T-helper 17 cell (primary cell): ENCODE data around the gene NEMP1. TPM values are rescaled to one million over a fixed set of nuclear protein-coding genes. Genes with fewer than 3 reads are reported as not detected.
"Not testable (repeated sequence)": the region's sequence is repeated elsewhere in the genome, so short reads cannot be mapped to it uniquely, and the experiment has no call there.

Experiments used
- ATAC-seq: fragments of 150-1000 bp; cut with Tn5 transposase; 2 replicates; pipeline ENCODE4 v1.10.0; 2021; ENCODE audit warnings: mild to moderate bottlenecking, moderate library complexity
- DNase-seq, 3 donors: peaks; one replicate each; pipeline versions ENCODE4 v3.0.0 to v3.0.0-alpha.2; 2020 to 2021
- H3K9me3 ChIP-seq: one replicate; pipeline ENCODE4 v1.7.0; 2013; ENCODE audit warnings: low read length, mild to moderate bottlenecking; ENCODE audit not compliant: control insufficient read depth, poor library complexity, severe bottlenecking
- H3K27ac Mint-ChIP-seq: one replicate; pipeline ENCODE4 v1.8.0; 2022; ENCODE audit warnings: mild to moderate bottlenecking, moderate library complexity, mixed read lengths
- H3K27me3 Mint-ChIP-seq: one replicate; pipeline ENCODE4 v1.8.0; 2022; ENCODE audit warnings: mixed read lengths
- H3K36me3 Mint-ChIP-seq: one replicate; pipeline ENCODE4 v1.8.0; 2022; ENCODE audit warnings: low read depth, mixed read lengths
- H3K4me1 Mint-ChIP-seq: one replicate; pipeline ENCODE4 v1.8.0; 2022; ENCODE audit warnings: mild to moderate bottlenecking, mixed read lengths
- H3K4me3 Mint-ChIP-seq: one replicate; pipeline ENCODE4 v1.8.0; 2022; ENCODE audit warnings: mild to moderate bottlenecking, moderate library complexity, mixed read lengths
- total RNA-seq, 4 donors: library from RNA in 2 of 4; stranded (reverse) in 2 of 4; gene quantifications; one replicate each; pipeline ENCODE4 v1.2.3 and lab custom pipeline; 2022 to 2026

NEMP1 gene, protein sequence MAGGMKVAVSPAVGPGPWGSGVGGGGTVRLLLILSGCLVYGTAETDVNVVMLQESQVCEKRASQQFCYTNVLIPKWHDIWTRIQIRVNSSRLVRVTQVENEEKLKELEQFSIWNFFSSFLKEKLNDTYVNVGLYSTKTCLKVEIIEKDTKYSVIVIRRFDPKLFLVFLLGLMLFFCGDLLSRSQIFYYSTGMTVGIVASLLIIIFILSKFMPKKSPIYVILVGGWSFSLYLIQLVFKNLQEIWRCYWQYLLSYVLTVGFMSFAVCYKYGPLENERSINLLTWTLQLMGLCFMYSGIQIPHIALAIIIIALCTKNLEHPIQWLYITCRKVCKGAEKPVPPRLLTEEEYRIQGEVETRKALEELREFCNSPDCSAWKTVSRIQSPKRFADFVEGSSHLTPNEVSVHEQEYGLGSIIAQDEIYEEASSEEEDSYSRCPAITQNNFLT
- total RNA-seq (10 to 100 TPM; 12.2 to 14.1 TPM), total RNA-seq (lab: John Stamatoyannopoulos, UW) (35.7 to 45.3 reads per million in 2 donors)

DNA sequence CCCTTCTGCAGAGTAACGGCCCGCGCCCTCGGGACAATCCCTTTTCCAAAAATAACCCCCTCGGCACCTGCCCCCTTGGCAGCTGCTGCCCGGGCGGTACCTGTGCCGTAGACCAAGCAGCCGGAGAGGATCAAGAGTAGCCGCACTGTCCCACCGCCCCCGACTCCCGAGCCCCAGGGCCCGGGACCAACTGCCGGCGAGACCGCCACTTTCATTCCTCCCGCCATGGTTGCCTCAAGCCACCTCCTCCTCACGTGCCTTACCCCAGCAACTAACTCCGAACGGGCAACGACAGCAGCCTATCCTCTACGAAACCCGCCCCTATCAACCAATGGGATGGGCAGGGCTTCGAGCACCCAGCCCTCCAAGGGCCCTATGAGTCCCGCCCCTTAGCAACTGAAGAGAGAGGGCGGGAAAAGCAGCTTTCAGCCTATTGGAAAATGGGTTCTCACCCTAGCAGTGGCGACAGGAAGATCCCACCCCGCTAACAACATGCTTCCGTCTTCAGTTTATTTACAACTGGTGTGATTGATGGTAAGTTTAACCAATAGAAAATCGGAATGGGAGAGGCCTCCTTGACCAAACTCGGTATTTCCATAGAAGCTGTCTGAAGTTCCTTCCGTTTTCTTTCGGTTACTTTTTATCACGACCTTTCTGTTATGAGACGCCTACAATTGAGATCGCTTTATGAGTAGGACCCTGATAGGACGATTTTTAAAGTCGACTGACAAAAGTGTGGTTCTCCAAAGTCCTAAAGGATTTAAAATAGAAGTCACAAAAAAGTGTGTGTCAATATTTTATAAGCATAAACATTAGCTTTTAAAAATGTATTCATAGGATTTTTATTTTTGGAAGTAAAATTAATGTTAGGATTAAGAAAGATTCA lies at the start of gene NEMP1:
Gene NEMP1 (minus strand): TSS at position 273 of the 886 bp plus-strand sequence. CDS start 46 bp downstream, at position 227.
- no peaks in the 10 kb centered on the region for H3K27me3 Mint-ChIP-seq
- peaks cover 3% of the 10 kb centered on the region for H3K36me3 Mint-ChIP-seq
- peak within 1 kb of the TSS; percentile 97 for H3K27ac Mint-ChIP-seq
- ATAC-seq = peak; percentile 97
- no peaks in the 10 kb centered on the region for H3K9me3 ChIP-seq
- H3K4me1 Mint-ChIP-seq = peaks cover 11% of the 10 kb centered on the region
- peak; percentile 84 to 94 (median 84) for DNase-seq
- H3K4me3 Mint-ChIP-seq = peak within 1 kb of the TSS; percentile 99

DNA sequence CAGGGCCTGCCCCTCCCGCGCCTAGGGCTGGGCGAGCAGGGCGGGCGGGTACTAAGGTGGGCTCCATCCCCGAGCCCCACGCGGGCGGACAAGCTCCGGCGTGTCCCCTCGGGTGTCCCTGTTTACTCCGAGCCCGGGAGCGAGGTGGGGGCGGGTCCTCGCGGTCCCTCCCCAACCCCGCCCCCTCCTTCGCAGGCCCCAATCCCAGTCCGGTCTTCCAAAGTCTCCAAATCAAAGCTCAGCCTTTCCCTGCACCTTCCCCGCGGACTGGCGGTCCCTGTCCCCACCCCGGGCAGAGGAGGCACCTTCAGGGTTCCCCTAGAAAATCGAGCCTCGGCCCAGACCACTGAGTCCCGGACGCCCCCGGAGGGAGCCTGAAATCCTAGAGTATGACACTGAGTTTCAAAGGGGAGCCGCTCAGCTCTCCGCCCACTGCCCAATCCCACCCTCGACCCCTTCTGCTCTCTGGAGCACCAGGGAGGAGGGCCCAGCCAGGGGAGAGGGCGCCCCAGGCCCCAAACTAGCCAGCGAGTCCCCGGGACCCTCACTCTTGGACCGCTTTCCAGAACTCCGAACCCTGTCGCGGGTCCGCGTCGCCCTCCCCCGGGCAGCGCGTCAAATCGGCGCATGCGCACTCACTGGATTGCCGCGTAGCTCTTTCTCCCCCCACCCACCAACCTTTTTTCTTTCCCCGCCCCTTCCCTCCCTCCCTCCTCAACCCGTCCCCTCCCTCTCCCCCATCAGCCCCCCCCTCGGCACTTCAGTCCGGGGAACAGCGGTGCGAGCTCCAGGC lies 49.3 kb upstream of the NEMP1 start, which contains the start of gene LRP1:
Gene LRP1 (plus strand): TSS at position 758 of the 793 bp plus-strand sequence. CDS start 482 bp downstream, outside the sequence.
- H3K9me3 ChIP-seq = no peaks in the 10 kb centered on the region
- peak; percentile 62 for ATAC-seq
- peak within 1 kb of the TSS; percentile 97 for H3K4me3 Mint-ChIP-seq

DNA sequence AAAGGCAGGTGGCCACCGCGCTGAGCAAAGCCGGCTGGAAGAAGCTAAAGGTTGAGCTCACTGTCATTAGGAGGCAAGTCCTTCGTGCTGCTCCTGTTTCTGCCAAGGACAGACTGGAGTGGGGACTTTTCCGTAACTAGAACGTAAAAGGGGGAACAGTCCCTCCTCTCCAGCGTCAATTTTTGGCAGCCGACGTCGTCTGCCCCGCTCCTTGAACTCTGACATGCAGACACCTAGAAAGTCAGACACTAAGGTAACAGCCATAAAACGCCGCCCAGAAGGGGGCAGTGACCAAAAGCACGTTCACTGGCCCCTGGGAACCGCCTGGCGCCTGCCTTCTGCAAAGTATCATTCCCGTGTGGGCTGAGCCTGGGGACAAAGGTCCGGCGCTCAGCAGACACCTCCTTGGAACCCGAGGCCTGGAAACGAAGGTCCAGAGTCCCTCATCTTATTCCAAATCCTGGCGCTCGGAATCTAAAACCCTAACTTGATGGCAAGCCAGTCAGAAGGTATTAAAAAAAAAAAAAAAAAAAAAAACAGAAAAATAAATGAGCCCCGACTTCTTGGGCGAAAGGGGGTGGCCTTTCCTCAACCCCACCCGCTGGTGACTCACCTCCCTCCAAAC lies 48.6 kb upstream of the NEMP1 start:
- H3K27ac Mint-ChIP-seq = peak overlapping the region; percentile 71

More for the DNA sequence above, 49.3 kb upstream of the NEMP1 start, which contains the start of gene LRP1:
- Mint-ChIP-seq H3K36me3 (peaks cover 4% of the 10 kb centered on the region), H3K27ac (peak within 1 kb of the TSS; percentile 71), H3K4me1 (peaks cover 9% of the 10 kb centered on the region), H3K27me3 (no peaks in the 10 kb centered on the region)
- peak; percentile 65 to 71 (median 70) for DNase-seq

DNA sequence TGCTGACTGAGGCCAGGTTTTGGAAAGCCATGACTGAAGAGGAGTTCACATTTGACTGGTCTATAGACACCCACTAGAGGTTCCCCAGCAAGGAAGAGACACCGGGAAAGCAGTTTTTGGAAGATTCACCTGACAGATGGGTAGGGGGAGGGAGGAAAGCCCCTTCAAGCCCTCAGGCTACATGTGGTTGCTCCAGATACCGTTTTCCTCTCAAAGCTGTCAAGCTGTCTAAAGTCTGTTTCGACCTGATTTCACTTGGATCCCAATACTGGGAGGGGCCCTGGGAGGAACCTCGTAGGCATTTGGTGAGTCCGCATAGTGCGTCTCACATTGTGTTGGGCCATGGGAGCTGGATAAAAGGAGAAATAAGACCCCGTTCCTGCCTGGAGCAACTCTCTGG lies 48.0 kb upstream of the NEMP1 start:
- ATAC-seq (no peak), DNase-seq (no peak)
- H3K9me3 ChIP-seq = no peaks in the 10 kb centered on the region
- H3K27me3 Mint-ChIP-seq = no peaks in the 10 kb centered on the region
- peaks cover 7% of the 10 kb centered on the region for H3K4me1 Mint-ChIP-seq
- peak overlapping the region; percentile 61 for H3K4me3 Mint-ChIP-seq
- peaks cover 4% of the 10 kb centered on the region for H3K36me3 Mint-ChIP-seq
- H3K27ac Mint-ChIP-seq = no peak overlapping the region

More for the DNA sequence above, 48.6 kb upstream of the NEMP1 start:
- DNase-seq (peak in 1 of 3 donors; percentile 19), ATAC-seq (peak; percentile 32)
- peaks cover 7% of the 10 kb centered on the region for H3K4me1 Mint-ChIP-seq
- no peaks in the 10 kb centered on the region for H3K9me3 ChIP-seq
- peak overlapping the region; percentile 97 for H3K4me3 Mint-ChIP-seq
- peaks cover 4% of the 10 kb centered on the region for H3K36me3 Mint-ChIP-seq
- no peaks in the 10 kb centered on the region for H3K27me3 Mint-ChIP-seq

DNA sequence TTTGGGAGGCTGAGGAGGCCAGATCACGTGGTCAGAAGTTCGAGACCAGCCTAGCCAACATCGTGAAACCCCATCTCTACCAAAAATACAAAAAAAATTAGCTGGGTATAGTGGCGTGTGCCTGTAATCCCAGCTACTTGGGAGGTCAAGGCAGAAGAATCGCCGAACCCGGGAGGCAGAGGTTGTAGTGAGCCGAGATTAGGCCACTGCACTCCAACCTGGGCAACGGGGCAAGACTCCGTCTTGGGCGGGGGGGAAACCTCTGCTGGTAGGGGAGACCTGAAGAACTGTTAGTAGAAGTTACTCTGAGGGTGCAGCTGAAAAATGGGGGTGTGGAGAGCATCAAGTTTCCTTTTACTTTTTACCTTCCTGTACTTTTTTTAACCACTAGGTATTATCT lies 47.5 kb upstream of the NEMP1 start:
- H3K4me3 Mint-ChIP-seq = no peak overlapping the region
- H3K27me3 Mint-ChIP-seq = no peaks in the 10 kb centered on the region
- H3K36me3 Mint-ChIP-seq = peaks cover 4% of the 10 kb centered on the region
- ATAC-seq (no peak), DNase-seq (no peak)
- peaks cover 5% of the 10 kb centered on the region for H3K4me1 Mint-ChIP-seq
- no peaks in the 10 kb centered on the region for H3K9me3 ChIP-seq
- no peak overlapping the region for H3K27ac Mint-ChIP-seq

DNA sequence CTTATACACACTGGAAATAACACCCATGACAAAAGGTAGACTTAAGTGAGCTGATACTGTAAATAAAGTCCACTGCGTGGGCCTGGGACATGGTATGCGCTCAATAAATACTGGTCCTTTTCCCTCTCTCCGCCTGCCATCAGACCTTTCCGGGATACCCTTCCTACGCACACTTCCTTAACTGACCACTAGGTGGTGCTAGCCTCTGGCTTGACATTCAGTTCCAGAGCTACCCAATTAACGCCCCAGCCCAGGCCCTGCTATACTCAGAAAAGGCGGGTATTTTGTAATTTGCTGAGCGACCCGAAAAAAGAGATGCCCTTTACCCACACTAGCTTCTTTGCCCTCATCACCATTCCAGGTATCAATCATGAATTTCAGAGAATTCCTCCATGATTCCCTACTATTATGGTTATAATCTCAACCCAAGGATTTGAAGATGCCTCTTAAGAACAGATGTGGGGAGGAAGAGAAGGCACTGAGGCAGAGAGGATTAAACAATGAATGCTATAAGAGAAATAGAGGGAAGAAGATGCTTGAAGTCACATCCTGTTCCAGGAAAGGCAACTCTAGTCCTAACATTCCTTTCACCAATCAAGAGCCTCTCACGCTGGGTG lies 45.8 kb upstream of the NEMP1 start:
- no peak overlapping the region for H3K27ac Mint-ChIP-seq
- ATAC-seq = peak; percentile 78
- H3K4me1 Mint-ChIP-seq = peaks cover 5% of the 10 kb centered on the region
- no peaks in the 10 kb centered on the region for H3K9me3 ChIP-seq
- peak overlapping the region; percentile 28 for H3K4me3 Mint-ChIP-seq
- H3K27me3 Mint-ChIP-seq = no peaks in the 10 kb centered on the region
- peak; percentile 50 to 74 (median 55) for DNase-seq
- peaks cover 4% of the 10 kb centered on the region for H3K36me3 Mint-ChIP-seq

DNA sequence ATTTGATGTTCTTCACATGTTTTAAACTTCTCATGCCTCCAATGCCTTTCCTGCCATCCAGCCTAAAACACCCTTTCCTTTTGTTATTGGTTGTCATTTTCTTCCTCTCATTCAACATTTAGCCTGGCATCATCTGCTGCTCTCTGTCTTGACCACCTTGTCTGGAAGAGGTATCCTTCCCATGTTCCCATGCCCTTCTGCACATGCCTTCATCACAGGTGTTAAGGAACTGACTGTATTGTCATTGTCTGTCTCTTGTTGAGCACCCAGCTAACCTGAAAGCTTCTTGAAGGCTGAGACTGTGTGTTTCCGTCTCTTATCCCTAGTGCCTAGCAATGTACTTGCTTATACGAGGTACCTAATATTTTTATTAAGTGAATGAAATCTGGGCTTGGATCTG lies 45.2 kb upstream of the NEMP1 start:
- no peak overlapping the region for H3K4me3 Mint-ChIP-seq
- H3K36me3 Mint-ChIP-seq = peaks cover 4% of the 10 kb centered on the region
- no peak overlapping the region for H3K27ac Mint-ChIP-seq
- H3K27me3 Mint-ChIP-seq = no peaks in the 10 kb centered on the region
- DNase-seq (no peak), ATAC-seq (no peak)
- peaks cover 5% of the 10 kb centered on the region for H3K4me1 Mint-ChIP-seq
- no peaks in the 10 kb centered on the region for H3K9me3 ChIP-seq

DNA sequence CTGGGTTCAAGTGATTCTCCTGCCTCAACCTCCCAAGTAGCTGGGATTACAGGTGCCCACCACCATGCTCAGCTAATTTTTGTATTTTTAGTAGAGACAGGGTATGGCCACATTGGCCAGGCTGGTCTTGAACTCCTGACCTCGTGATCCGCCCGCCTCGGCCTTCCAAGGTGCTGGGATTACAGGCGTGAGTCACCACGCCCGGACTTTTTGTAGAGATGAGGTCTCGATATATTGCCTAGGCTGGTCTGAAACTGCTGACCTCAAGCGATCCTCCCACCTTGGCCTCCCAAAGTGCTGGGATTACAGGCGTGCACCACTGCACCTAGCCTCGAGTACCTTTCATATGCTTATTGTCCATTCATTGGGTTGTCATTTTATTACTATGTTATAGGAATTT lies 42.1 kb upstream of the NEMP1 start:
- not testable (repeated sequence) for H3K4me3 Mint-ChIP-seq, ATAC-seq, H3K9me3 ChIP-seq, H3K4me1 Mint-ChIP-seq, H3K27me3 Mint-ChIP-seq, DNase-seq, H3K36me3 Mint-ChIP-seq, H3K27ac Mint-ChIP-seq

DNA sequence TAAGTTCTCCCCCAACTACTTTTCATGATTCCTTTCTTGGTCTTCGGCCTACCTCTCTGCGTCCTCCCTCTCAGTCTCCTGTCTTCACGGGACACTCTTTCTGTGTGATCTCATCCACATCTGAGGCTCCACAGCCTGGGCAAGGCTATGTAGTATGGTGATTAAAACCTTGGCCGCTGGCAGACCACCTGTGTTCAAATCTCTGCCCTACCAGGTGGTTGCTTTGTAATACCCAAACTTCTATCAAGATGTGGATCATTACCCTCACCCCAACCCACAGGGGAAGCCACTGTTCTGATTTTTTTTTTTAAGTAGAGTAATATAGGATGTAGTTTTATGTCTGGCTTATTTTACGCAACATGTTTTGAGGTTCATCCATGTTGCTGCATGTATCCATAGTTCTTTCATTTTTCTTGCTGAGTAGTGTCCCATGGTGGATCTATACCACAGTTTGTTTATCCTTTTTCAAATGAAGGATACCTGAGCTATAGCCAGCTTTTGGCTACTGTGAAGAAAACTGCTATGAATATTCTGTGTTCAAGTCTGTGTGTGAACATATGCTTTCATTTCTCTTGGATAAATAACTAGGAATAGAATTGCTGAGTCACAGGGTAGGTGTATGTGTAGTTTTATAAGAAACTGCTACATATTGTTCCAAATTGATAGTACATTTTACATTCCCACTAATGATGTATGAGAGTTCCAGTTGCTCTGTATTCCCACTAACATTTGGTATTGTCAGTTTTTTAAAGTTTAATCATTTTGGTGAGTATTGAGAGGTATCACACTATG lies 40.9 kb upstream of the NEMP1 start:
- peaks cover 10% of the 10 kb centered on the region for H3K27me3 Mint-ChIP-seq
- H3K4me3 Mint-ChIP-seq = no peak overlapping the region
- no peak for ATAC-seq
- H3K4me1 Mint-ChIP-seq = peaks cover 8% of the 10 kb centered on the region
- peaks cover 9% of the 10 kb centered on the region for H3K36me3 Mint-ChIP-seq
- no peak for DNase-seq
- H3K27ac Mint-ChIP-seq = peak overlapping the region; percentile 9
- H3K9me3 ChIP-seq = no peaks in the 10 kb centered on the region

DNA sequence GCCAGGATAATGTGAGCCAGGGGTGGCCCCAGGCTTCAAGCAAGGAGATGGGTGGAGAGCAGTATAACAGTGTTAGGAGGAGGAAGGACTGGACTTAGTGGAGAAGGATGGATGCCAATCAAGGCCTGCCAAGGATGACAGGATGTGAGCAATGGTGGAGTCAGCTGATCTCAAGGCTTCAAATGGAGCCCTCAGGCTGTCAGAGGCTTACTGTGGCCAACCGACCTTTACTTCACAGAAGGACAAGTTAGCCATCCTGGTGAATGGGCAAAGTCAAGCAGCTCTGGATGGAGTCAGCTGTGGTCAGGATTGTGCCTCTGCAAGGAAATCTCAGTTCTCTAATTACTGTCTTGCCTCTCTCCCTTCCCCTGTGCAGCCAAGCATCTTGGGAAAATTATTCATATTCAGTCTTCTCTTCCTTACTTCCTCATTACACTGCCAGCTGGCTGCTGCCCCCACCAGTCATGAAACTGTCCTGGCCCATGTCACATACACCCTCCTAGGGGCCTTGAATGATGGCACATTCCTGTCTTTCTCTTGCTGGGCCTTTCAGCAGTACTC lies 40.2 kb upstream of the NEMP1 start:
- ATAC-seq (peak; percentile 12), DNase-seq (no peak)
- peaks cover 4% of the 10 kb centered on the region for H3K4me1 Mint-ChIP-seq
- no peak overlapping the region for H3K4me3 Mint-ChIP-seq
- H3K9me3 ChIP-seq = no peaks in the 10 kb centered on the region
- peak overlapping the region; percentile 9 for H3K27ac Mint-ChIP-seq
- peaks cover 10% of the 10 kb centered on the region for H3K27me3 Mint-ChIP-seq
- peaks cover 5% of the 10 kb centered on the region for H3K36me3 Mint-ChIP-seq
